Trophoblast cell (in vitro differentiated cells and primary cell): Measurements from ENCODE around the gene CLNS1A.

ENCODE experiments used
- DNase-seq, 2 donors: peaks; one replicate each; pipeline ENCODE4 v3.0.0-alpha.2; 2016
- H2AFZ ChIP-seq: 2 replicates; pipeline ENCODE4 v1.6.1; 2013; ENCODE audit warnings: low read length, moderate library complexity, mild to moderate bottlenecking; ENCODE audit not compliant: insufficient read depth, poor library complexity
- H2AK5ac ChIP-seq: 2 replicates; pipeline ENCODE4 v1.6.1; 2013; ENCODE audit warnings: mild to moderate bottlenecking, low read length
- H2BK120ac ChIP-seq: 2 replicates; pipeline ENCODE4 v1.6.1; 2013; ENCODE audit warnings: low read length, mild to moderate bottlenecking, moderate library complexity; ENCODE audit not compliant: insufficient read depth, poor library complexity
- H2BK12ac ChIP-seq: 2 replicates; pipeline ENCODE4 v1.6.1; 2013; ENCODE audit warnings: mild to moderate bottlenecking, low read length, moderate library complexity
- H2BK5ac ChIP-seq: 2 replicates; pipeline ENCODE4 v1.6.1; 2013; ENCODE audit warnings: low read length, low read depth, moderate library complexity, mild to moderate bottlenecking; ENCODE audit not compliant: poor library complexity
- H3K14ac ChIP-seq: 2 replicates; pipeline ENCODE4 v1.6.1; 2013; ENCODE audit warnings: mild to moderate bottlenecking, low read length
- H3K18ac ChIP-seq: 2 replicates; pipeline ENCODE4 v1.6.1; 2013; ENCODE audit warnings: mild to moderate bottlenecking, low read length
- H3K23ac ChIP-seq: 2 replicates; pipeline ENCODE4 v1.6.1; 2013; ENCODE audit warnings: low read length
- H3K27ac ChIP-seq: 2 replicates; pipeline ENCODE4 v1.5.1; 2013; ENCODE audit warnings: low read depth, mild to moderate bottlenecking, inconsistent platforms, low read length, moderate library complexity
- H3K27me3 ChIP-seq: 2 replicates; pipeline ENCODE4 v1.6.1; 2013; ENCODE audit warnings: inconsistent platforms, mild to moderate bottlenecking, low read length, moderate library complexity; ENCODE audit not compliant: insufficient read depth
- H3K36me3 ChIP-seq, 2 experiments: 1 replicate in 1 of 2; 2 replicates in 1 of 2; pipeline ENCODE4 v1.6.1; 2013; ENCODE audit warnings: low read length in 2 of 2, mild to moderate bottlenecking in 2 of 2, moderate library complexity in 1 of 2; ENCODE audit not compliant: insufficient read depth in 2 of 2, control insufficient read depth in 1 of 2
- H3K4ac ChIP-seq: 2 replicates; pipeline ENCODE4 v1.6.1; 2013; ENCODE audit warnings: low read depth, mild to moderate bottlenecking, low read length, moderate library complexity
- H3K4me1 ChIP-seq, 2 experiments: 1 replicate in 1 of 2; 2 replicates in 1 of 2; pipeline ENCODE4 v1.6.1; 2013; ENCODE audit warnings: low read length in 2 of 2, mild to moderate bottlenecking in 2 of 2, moderate library complexity in 1 of 2; ENCODE audit not compliant: insufficient read depth in 2 of 2, control insufficient read depth in 1 of 2
- H3K4me2 ChIP-seq: 2 replicates; pipeline ENCODE4 v1.6.1; 2013; ENCODE audit warnings: inconsistent platforms, mild to moderate bottlenecking, low read length, moderate library complexity
- H3K4me3 ChIP-seq: 2 replicates; pipeline ENCODE4 v1.5.1; 2013; ENCODE audit warnings: mild to moderate bottlenecking, low read depth, low read length, inconsistent platforms
- H3K79me1 ChIP-seq: one replicate; pipeline ENCODE4 v1.6.1; 2013; ENCODE audit warnings: low read length
- H3K79me2 ChIP-seq: 2 replicates; pipeline ENCODE4 v1.6.1; 2013; ENCODE audit warnings: low read length, mild to moderate bottlenecking; ENCODE audit not compliant: control insufficient read depth, insufficient read depth, poor library complexity
- H3K9ac ChIP-seq: 2 replicates; pipeline ENCODE4 v1.6.1; 2013; ENCODE audit warnings: mild to moderate bottlenecking, low read length
- H3K9me3 ChIP-seq: 2 replicates; pipeline ENCODE4 v1.6.1; 2013; ENCODE audit warnings: low read depth, mild to moderate bottlenecking, control low read depth, inconsistent platforms, low read length; ENCODE audit not compliant: insufficient read depth
- H4K12ac ChIP-seq: 2 replicates; pipeline ENCODE4 v1.6.1; 2013; ENCODE audit warnings: low read depth, mild to moderate bottlenecking, low read length, moderate library complexity
- H4K8ac ChIP-seq: 2 replicates; pipeline ENCODE4 v1.6.1; 2013; ENCODE audit warnings: low read depth, mild to moderate bottlenecking, low read length, moderate library complexity
- H4K91ac ChIP-seq: one replicate; pipeline ENCODE4 v1.6.1; 2013; ENCODE audit warnings: low read depth, mild to moderate bottlenecking, low read length, moderate library complexity
- WGBS: extraction: QIAGEN DNeasy Blood & Tissue Kit; methylation state at CpG from one replicate; pipeline ENCODE4 v1.1.7; 2013; ENCODE audit warnings: missing lambda C conversion rate; ENCODE audit not compliant: insufficient read length, insufficient coverage; ENCODE audit errors: extremely low coverage; 5-methylcytosine and 5-hydroxymethylcytosine counted together

The CLNS1A gene

DNA sequence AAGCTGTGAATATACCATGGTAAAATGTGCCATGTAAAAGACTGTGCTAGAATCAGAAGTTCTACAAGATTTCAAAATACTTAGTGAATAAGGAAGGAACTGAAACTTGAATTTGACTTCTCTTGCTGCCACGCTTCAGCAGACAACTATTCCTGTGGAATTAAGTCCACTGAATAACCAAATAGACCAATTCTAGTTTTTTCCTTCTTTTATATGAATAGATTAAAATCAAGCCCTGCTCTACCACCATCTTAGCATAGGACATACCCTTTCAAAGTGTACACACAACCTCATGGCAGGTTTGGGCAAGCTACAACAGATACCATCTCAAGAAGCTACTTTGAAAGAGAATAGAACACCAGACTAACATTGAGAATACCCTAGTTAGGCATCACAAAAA lies 23.4 kb upstream of the CLNS1A start:
- no peak overlapping the region for H3K9ac ChIP-seq
- no CpG with 5 or more reads among the region's 1 CpG for WGBS
- H3K27me3 ChIP-seq: no peaks in the 10 kb centered on the region
- no peak overlapping the region for H3K4me3 ChIP-seq
- H2BK12ac ChIP-seq: no peak overlapping the region
- no peak overlapping the region for H2AFZ ChIP-seq
- H3K79me1 ChIP-seq: no peaks in the 10 kb centered on the region
- H4K12ac ChIP-seq: no peak overlapping the region
- H3K14ac ChIP-seq: no peak overlapping the region
- peaks cover 0 to 2% of the 10 kb centered on the region in 2 experiments for H3K36me3 ChIP-seq
- no peak overlapping the region for H2BK120ac ChIP-seq
- no peak overlapping the region for H2BK5ac ChIP-seq
- H4K8ac ChIP-seq: no peak overlapping the region
- no peaks in the 10 kb centered on the region for H3K79me2 ChIP-seq
- H3K18ac ChIP-seq: no peak overlapping the region
- no peak overlapping the region for H3K23ac ChIP-seq
- H3K27ac ChIP-seq: no peak overlapping the region
- no peaks in the 10 kb centered on the region for H3K9me3 ChIP-seq
- H3K4me1 ChIP-seq: no peaks in the 10 kb centered on the region
- DNase-seq: no peak
- no peak overlapping the region for H2AK5ac ChIP-seq
- H3K4me2 ChIP-seq: no peak overlapping the region
- no peak overlapping the region for H3K4ac ChIP-seq
- H4K91ac ChIP-seq: no peak overlapping the region

GRCh38 chr11:77658213-77659013 lies 20.8 kb upstream of the CLNS1A start:
- Histone ChIP-seq H3K27me3 (no peaks in the 10 kb centered on the region), H3K4ac (no peak overlapping the region), H2BK5ac (no peak overlapping the region), H3K79me1 (no peaks in the 10 kb centered on the region), H2BK120ac (no peak overlapping the region), H3K4me2 (no peak overlapping the region), H3K4me1 (no peaks in the 10 kb centered on the region), H3K18ac (no peak overlapping the region), H3K27ac (no peak overlapping the region), H3K36me3 (no peaks in the 10 kb centered on the region), H3K9ac (no peak overlapping the region), H4K91ac (no peak overlapping the region), H3K14ac (no peak overlapping the region), H4K12ac (no peak overlapping the region), H2BK12ac (no peak overlapping the region), H3K9me3 (no peaks in the 10 kb centered on the region), H3K4me3 (no peak overlapping the region), H4K8ac (no peak overlapping the region), H3K79me2 (no peaks in the 10 kb centered on the region), H2AK5ac (no peak overlapping the region), H3K23ac (no peak overlapping the region), H2AFZ (no peak overlapping the region)
- DNase-seq: peak in 1 of 2 donors; percentile 61
- no CpG with 5 or more reads among the region's 4 CpGs for WGBS

- H4K12ac ChIP-seq: no peak overlapping the region
- no peaks in the 10 kb centered on the region for H3K36me3 ChIP-seq
- H3K4me2 ChIP-seq: no peak overlapping the region
- no peak overlapping the region for H4K91ac ChIP-seq
- no peak overlapping the region for H2BK120ac ChIP-seq
- WGBS: no CpG with 5 or more reads among the region's 7 CpGs
- H3K9me3 ChIP-seq: no peaks in the 10 kb centered on the region
- no peak overlapping the region for H3K4me3 ChIP-seq
- no peak overlapping the region for H2AFZ ChIP-seq
- H3K23ac ChIP-seq: no peak overlapping the region
- H3K9ac ChIP-seq: no peak overlapping the region
- no peak overlapping the region for H2AK5ac ChIP-seq
- no peak overlapping the region for H3K27ac ChIP-seq
- H4K8ac ChIP-seq: no peak overlapping the region
- H3K4ac ChIP-seq: no peak overlapping the region
- no peak overlapping the region for H3K18ac ChIP-seq
- no peak overlapping the region for H2BK5ac ChIP-seq
- no peaks in the 10 kb centered on the region for H3K79me1 ChIP-seq
- H3K4me1 ChIP-seq: no peaks in the 10 kb centered on the region
- no peaks in the 10 kb centered on the region for H3K27me3 ChIP-seq
- no peak overlapping the region for H2BK12ac ChIP-seq
- no peak overlapping the region for H3K14ac ChIP-seq
- H3K79me2 ChIP-seq: no peaks in the 10 kb centered on the region
- no peak for DNase-seq
Measured at GRCh38 chr11:77656362-77656761, 18.8 kb upstream of the CLNS1A start.

DNA sequence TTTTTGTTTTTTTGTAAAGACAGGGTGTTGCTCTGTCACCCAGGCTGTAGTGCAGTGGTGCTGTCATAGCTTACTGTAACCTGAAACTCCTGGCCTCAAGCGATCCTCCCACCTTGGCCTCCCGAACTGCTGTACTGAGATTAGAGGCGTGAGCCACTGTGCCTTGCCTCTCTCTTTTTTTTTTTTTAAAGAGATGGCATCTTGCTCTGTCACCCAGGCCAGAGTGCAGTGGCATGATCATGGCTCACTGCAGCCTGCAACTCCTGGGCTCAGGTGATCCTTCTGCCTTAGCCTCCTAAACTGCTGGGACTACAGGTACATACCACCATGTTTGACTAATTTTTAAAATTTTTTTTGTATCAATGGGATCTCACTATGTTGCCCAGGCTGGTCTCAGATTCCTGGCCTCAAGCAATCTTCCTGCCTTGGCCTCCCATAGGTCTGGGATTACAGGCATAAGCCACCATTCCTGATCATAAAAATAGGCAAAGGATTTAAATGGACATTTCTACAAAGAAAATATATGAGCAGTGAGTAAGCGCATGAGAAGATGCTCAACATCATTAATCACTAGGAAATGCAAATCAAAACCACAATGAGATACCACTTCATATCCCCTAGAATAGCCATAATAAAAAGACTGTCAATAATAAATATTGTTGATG lies 17.3 kb upstream of the CLNS1A start:
- Histone ChIP-seq H3K4me2 (no peak overlapping the region), H3K9ac (no peak overlapping the region), H2BK12ac (no peak overlapping the region), H2AK5ac (no peak overlapping the region), H3K4ac (no peak overlapping the region), H4K12ac (no peak overlapping the region), H3K9me3 (no peaks in the 10 kb centered on the region), H3K27me3 (no peaks in the 10 kb centered on the region), H3K27ac (no peak overlapping the region), H3K18ac (no peak overlapping the region), H3K79me2 (no peaks in the 10 kb centered on the region), H2AFZ (no peak overlapping the region), H4K91ac (no peak overlapping the region), H3K4me1 (no peaks in the 10 kb centered on the region), H2BK120ac (no peak overlapping the region), H3K23ac (no peak overlapping the region), H3K14ac (no peak overlapping the region), H3K36me3 (no peaks in the 10 kb centered on the region), H2BK5ac (no peak overlapping the region), H3K4me3 (no peak overlapping the region), H4K8ac (no peak overlapping the region), H3K79me1 (no peaks in the 10 kb centered on the region)
- no CpG with 5 or more reads among the region's 4 CpGs for WGBS
- DNase-seq: peak; percentile 91 to 92
